GM18870 (cell line): ENCODE data around the gene FLRT2.

Experiments
- ATAC-seq: cut with Tn5 transposase; IDR thresholded peaks from one replicate; pipeline ENCODE4 v1.9.1; 2021; ENCODE audit warnings: moderate library complexity; ENCODE audit not compliant: unreplicated experiment

Gene FLRT2

DNA sequence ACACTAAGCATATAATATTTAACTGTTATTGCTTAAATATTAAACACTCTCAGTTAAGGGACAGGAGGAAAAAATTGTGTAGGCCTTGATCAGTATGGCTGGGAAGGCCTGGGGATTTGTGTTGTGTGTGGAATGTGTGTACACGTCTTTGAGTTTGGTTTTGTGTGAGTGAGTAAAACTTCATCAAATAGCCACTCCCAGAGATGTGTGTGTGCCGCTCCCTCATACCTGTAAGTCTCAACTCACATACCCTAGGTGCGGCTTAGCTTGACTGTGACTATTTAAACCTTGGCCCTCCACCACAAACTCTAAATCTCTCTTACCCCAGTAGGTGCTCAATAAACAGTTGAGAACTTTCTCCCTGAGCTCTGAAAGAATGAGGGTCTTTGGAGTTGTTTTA, 64.3 kb downstream of the FLRT2 start:
- ATAC-seq, result no peak

DNA sequence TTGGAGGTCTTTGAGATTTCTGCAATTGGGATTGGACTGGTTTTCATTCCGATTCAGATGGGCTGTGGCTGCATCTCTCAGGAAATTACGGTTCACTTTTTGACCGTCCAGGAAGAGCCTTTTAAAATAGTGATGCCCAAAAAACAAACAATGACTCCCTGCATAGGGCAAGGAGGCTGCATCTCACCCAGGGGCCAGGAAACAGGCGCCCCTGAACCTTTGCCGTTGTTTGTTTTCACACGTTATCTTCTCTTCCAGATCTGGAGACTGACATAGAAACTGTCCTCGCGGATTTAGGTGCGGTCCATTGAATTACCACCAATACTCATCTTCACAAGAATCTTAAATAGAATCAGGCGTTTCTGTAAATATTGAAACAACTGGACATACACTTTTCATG, 66.0 kb downstream of the FLRT2 start:
- no peak for ATAC-seq

DNA sequence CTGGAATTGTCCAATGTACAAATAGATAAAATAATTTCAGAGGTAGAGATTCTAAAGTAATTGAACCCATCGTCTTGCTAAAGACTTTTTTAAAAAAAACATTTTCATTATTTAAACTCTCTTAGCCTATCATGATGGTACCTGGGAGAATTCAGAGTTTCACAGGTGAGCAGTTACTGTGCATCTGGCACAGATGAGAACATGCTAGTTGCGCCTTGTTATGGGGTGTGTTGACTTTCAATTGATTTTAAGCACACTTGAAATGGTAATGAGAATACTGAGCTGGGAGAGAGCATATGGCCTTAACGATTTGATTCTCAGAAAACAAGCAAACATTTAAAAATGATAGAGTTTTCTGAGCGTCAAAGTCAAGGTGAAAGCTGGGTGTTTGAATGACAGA, 66.6 kb downstream of the FLRT2 start:
- no peak for ATAC-seq

DNA sequence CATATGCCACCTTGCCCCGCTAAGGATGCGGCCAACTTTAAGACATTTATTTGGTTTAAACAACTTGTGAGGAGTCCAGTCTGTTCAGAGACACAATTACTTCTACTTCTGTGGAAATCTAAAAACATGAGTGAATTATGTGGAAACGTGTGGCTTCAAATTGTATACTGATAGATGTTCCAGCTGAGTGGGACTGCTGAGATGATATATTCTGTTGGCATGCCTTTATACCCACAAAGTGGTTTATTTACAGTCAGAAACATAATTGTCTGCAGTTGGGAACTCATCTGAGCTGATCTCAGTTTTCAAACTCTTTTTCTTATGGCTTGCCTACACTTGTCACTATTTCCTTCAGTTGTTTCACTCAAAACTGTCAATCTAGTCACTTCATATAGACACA, 67.8 kb downstream of the FLRT2 start:
- no peak for ATAC-seq

DNA sequence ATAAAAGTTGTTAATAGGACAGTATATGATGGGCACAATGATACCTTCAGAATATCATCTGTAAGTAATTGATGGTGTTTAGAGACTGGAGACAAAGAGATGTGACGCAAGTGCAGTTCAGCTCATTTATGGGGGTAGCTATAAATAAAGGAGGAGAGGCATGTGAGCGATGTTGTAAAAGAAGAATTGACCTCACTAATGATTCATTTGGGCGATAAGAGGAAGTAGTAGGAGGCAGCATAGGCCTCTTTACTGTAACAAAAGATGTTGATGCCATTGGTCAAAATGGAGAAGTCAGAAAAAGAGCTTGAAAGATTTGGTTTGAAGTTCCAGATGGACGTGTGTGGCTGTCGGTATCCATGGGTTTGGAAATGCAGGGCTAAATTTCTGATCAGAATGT, 70.0 kb downstream of the FLRT2 start:
- ATAC-seq, result no peak

DNA sequence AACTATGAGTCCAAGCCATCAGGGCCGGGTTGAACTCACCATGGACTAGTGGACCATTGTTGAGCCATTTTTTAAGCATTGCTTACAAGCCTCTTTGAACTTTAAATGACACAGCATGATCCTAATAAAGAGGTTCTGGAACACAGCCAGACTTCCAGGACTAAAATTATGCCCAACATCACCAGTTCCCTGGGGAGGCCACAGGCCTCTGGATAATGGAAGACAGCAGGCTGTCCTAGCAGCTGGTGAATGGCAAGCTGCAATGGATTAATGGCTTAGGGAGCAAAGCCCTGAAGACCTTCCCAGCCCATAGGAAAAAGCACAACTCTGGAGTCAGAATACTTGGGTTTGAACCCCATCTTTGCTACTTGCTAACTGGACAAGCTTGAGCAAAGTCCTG, 71.3 kb downstream of the FLRT2 start:
- no peak for ATAC-seq

DNA sequence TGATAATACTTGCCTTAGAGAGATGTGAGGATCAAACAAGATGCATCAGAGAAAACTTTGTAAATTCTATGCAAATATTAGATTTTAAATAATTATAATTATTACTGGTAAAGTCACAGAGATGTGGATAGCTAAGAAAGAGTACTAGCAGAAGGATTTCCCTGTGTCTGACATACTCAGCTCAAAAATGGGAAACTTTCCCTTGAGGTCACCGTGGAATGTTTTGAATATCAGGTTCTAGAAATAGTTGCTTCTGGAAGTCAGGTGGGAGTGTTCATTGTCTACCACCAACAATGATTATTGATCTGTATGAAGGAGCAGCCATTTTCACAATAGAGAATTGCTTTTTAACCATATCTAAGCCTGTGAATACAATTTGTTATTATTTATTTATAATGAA, 71.7 kb downstream of the FLRT2 start:
- no peak for ATAC-seq

DNA sequence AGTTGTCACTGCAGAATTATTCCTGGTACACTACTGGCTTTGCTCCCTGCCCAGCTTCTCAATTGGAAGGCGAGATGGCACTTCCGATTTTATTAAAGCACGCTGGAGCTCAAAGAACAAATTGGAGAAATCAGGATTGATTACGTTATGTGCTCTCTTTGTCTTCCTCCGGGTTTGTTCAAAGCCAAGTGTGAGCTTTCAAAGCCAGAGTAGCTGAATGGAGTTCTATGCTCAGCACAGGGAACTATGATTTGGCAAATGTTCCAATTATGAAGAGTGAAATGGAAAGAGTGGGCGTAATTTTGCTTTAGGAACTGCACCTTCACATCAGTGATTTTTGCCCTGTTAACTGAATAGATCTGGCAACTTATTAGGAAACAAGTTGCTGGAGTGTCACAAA, 72.4 kb downstream of the FLRT2 start:
- ATAC-seq, result no peak

DNA sequence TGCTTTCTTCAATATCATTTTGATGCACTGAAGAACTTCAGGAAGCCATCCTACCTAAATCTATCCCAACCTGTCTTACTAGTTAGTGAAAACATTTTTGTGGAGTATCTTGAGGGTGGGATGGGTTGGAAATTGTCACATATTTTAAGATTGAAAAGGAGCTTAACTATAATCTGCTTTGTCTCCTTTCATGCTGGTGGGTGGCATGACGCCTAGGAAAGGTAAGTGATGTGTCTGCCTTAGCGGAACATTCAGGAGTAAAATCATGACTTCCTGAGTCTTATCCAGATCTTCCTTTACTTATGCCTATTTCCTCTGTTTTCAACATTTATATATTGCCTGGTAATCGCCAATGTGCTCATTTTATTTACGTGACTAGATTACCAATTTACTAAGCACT, 74.1 kb downstream of the FLRT2 start:
- ATAC-seq, result no peak

DNA sequence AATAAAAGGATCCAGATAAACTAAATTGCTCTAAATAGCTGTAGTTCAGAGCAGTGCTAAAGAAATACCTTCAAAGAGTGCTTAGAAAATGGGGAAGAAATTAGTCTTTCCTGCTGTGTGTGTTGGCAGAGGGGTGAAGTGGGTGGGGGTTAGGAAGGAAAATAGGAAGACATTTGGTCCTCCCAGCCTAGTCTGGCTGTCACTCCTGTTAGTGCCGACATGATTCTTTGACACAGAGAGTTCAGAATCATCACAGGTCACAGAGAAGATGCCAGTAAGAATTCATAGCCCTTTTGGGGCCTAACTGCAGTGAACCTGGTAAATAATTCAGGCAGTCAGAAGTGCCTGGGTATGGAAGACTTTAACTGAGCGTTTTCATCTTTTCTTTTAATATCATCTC, 74.8 kb downstream of the FLRT2 start:
- ATAC-seq, result no peak

DNA sequence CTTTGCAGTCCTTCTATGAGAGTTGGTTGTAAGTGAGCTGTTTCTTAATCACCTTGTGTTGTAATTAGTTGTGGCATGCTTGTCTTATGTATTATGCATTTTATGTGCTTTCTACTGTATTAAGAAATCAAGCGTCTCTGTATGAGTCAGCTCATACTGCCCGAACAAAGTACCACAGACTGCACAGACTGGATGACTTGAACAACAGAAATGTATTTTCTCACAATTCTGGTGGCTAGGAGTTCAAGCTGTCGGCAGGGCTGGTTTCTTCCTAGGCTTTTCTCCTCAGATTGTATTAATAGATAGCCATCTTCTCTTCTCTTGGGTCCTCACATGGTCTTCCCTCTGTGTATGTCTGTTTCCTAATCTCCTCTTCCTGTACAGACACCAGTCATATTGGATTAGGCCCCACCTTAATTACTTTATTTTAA, 77.7 kb downstream of the FLRT2 start:
- ATAC-seq, result no peak

DNA sequence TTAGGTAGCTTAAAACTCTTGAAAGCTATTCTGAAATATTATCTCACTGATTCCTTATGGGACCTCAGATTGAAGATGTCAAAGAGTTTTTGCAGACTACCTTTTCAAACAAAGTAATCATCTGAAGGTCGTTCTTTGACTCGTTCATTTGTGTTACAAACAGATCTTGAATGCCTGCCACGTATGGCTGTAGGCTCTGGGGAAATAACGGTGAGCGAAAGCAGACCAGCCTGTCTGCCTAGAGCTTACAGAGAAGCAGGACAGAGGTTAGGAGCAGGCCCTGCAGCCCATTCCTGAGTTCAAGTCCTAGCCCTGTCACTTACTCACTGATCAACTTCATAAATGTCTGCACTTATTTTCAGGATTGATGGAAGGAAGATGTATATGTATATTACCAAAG, 83.6 kb downstream of the FLRT2 start:
- no peak for ATAC-seq

DNA sequence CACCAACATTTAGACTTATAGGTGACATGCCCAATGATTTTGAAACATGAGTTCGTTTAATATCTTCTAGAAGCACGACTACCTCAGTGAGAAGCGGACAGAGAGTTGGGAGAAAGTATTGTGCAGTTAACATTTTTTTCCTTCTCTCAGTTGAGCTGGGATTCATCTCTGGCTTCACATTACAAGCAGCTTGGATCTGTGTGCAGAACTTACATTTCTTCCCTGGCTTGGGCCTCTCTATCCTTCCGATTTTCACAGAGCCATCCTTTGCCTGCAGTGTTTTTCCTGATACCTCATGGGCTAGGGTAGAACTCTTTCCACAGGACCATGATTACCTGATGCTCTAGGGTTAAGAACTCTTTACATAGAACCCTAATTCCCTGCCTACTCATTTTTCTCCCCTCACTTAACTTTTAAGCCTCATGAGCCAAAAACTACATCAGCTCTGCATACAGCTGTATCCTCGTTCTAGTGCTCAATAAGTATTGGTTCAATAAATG, 86.5 kb downstream of the FLRT2 start:
- ATAC-seq, result no peak

DNA sequence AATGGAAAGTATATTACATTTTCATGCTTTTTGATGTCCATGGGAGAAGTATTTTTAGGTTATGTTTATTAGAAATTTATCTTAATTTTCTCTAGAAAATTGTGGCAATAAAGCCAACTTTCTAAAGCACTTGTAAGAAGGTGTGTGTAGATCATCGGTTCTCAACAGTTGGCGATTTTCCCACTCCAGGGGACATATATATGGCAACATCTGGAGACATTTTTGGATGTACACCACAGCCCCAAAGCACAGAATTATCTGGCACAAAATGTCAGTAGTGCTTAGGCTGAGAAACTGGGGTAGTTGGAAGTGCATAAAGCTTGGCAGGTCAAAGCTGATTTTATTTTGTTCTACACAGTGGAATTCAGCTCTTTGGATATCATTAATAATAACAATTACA, 86.9 kb downstream of the FLRT2 start:
- ATAC-seq, result no peak

DNA sequence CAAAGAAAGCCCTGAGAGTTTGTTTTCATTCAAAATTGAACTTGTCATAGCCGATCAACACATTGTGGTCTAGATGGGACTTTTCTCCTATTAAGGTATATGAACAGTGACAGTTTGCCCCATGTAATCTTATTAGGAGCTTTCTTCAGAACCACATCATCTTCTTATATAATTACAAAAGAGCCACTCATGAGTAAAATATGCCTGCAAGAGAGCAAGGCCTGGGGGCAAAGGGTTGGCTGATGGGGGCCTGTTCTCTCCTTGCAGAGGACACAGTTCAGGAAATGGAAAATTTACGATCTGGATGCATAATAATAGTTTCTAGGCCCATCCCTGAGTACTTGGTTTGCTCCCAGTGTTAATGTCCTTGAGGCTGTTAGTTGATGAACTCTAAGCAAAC, 87.8 kb downstream of the FLRT2 start:
- no peak for ATAC-seq

DNA sequence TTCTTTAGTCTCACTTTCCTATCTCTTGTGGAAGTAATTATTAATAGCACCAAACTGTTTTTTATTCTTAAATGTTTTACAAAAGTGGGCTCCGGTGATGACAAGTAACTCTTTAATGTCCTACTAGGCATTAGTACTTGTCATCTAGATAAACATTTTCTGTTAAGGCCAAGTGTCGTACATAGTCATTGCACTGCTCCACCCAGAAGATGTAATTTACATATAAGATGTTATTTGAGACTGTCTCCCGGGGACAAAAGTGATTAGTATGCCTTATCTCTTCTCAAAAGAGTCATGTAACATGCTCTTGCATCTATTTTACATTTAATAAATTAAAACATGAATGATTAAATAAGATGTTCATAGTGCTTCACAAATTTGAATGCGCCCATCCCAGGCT, 88.4 kb downstream of the FLRT2 start:
- no peak for ATAC-seq

DNA sequence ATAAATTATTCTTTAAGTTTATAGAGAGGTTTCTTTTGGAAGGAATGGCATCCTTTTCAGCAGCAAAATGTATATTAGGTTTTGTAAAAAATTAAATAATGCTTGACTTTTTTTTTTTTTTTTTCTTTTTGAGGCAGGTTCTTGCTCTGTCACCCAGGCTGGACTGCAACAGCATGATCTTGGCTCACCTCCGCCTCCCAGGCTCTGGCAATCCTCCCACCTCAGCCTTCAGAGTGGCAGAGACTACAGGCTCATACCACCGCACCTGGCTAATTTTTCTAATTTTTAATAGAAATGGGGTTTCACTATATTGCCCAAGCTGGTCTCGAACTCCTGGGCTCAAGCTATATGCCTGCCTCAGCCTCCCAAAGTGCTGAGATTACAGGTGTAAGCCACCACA, 89.0 kb downstream of the FLRT2 start:
- ATAC-seq, result no peak

DNA sequence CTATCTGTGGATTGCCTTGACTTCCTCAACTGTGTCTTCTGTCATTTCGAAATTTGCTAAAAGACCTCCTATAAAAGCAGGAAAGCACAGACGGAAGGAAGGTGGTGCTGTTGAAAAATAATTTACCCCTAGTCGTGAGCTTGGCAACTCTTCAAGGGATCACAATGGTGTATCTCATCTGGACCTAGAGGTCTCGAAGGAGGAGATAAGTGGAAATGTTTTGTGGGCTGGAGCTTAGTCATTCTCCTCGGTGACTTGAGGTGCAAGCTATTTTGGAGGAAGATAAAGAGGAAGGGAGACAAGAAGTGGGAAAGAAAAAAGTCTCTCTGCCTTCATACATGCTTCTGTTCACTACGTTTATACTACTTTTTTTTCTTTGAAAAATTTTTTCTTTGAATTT, 89.9 kb downstream of the FLRT2 start:
- no peak for ATAC-seq

DNA sequence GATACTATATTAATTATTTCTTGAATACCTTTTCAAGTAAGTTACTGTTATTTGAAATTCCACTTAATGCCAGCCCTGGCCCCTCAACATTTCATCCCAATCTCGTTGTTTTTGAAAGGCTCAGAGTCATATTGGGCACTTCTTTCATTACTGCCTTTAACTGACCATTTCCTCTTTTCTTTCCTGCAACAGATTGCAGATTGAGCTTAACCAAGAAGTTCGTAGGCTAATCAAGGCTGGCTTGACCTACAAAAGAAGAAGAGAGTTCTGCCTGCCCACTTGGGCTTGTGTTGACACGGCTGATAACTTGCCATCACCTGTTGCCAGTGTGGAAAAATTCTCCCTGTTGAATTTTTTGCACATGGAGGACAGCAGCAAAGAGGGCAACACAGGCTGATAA, 91.0 kb downstream of the FLRT2 start:
- ATAC-seq, result no peak

DNA sequence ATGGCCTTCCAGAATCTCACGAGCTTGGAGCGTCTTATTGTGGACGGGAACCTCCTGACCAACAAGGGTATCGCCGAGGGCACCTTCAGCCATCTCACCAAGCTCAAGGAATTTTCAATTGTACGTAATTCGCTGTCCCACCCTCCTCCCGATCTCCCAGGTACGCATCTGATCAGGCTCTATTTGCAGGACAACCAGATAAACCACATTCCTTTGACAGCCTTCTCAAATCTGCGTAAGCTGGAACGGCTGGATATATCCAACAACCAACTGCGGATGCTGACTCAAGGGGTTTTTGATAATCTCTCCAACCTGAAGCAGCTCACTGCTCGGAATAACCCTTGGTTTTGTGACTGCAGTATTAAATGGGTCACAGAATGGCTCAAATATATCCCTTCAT, 92.2 kb downstream of the FLRT2 start:
- no peak for ATAC-seq

DNA sequence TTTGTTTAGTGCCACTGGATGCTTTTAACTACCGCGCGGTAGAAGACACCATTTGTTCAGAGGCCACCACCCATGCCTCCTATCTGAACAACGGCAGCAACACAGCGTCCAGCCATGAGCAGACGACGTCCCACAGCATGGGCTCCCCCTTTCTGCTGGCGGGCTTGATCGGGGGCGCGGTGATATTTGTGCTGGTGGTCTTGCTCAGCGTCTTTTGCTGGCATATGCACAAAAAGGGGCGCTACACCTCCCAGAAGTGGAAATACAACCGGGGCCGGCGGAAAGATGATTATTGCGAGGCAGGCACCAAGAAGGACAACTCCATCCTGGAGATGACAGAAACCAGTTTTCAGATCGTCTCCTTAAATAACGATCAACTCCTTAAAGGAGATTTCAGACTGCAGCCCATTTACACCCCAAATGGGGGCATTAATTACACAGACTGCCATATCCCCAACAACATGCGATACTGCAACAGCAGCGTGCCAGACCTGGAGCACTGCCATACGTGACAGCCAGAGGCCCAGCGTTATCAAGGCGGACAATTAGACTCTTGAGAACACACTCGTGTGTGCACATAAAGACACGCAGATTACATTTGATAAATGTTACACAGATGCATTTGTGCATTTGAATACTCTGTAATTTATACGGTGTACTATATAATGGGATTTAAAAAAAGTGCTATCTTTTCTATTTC, 93.2 kb downstream of the FLRT2 start:
- ATAC-seq, result no peak

DNA sequence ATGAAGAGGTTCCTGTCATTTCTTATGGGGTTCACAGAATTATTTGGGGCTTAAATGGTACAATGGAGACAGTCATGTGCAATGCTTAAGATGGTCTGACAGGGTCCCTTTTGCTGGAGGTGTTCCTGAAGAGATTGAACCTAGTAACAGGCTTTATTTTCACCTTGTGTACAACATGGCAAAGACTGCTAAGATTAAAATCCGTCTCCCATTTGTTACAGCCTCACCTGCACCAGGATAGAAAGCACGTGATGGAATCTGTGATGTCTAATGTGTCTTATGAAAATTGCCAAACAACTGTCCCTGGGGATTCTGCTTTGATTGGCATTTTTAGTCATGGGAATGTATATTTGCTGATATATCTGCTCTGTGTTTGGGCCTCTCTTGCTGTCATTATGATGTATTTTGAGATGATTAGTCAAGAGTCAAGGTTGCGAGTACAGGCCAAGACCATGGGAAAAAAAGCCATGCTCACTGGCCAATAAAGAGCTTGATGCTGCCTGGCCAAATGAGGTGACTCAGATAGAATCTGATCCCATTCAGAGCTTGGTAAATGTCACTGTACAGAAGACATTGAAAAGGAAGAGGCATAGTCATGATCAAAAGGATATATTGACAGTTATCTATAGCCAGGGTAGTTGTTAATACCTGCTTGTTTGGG, 96.1 kb downstream of the FLRT2 start:
- no peak for ATAC-seq

DNA sequence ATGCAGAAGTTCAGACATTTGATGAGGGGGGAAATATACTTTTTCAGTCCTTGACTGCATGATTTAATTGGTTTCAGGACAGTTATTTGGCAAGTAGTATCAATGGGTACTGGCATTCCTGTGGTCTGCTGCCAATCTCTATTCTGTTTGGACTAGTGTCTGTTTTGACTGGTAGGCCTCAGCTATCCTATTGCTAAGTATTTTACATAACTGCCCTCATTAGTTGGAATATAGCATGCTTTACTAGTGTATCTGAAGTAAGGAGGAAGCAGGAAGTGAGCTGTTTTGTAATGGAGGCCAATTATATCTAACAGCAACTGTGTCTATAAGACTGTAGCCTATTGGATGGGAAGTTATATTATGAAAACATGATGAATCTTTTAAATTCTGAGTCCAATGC, 104.3 kb downstream of the FLRT2 start:
- ATAC-seq, result no peak
